GM19043 (cell line): ENCODE measurements around the gene WDR43.

Source experiments
- ATAC-seq: cut with Tn5 transposase; IDR thresholded peaks from one replicate; pipeline ENCODE4 v1.9.1; 2021; ENCODE audit warnings: low read depth; ENCODE audit not compliant: unreplicated experiment

Gene WDR43

DNA sequence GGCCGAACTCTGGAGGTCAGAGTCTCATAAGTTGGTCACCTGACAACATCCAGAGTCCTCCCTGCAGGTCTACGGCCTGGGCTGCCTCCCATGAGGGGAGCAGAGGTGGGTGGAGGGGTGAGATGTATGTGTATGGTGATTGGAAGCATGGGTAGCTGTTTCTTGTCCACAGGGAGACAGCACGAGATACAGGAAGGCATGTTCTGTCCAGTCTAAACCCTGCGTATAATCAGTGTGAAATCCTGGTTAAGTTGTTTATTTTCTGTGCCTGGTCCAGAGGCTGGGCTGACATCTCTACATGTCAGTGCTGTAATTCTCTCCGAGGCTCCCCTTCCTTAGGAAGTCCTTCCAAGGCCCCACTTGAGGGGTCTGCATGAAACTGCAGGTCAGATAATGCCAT lies 95.5 kb downstream of the WDR43 start:
- no peak for ATAC-seq

DNA sequence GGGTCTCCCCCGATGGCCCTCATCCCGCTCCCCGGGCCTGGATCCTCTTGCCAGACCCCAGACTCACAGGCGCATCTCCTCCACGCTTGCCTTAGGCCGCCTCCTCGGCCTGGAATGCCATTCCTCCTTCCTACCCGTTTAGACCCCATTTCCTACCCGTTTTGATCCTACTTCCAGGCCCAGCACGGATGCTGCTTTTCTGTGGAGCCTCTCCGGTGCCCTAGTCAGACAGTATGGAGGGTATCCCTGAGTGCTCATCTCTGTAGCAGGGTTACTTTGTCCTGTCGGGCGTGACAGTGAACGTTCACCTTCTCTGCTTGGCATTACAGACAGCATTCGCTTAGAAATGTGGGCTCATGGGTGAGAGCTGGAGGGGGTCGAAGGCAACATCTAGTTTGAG lies 96.0 kb downstream of the WDR43 start:
- no peak for ATAC-seq

DNA sequence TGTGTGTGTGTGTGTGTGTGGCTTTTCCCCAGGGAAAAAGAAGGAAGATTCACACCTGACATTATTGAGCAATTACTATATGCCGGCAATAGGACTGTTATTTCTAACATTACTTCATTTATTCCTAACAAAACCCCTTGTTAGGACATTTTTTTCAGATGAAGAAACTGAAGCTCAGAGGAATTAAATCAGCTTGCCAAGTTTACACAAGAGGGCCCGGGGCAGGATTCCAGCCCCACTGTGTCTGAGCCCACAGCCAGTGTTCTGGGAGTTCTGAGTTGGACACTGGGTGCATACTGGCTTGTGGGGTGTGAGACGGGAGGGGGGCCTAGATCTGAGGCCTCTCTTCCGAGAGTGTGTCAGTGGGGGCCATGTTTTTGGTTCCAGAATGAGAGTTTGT lies 96.6 kb downstream of the WDR43 start:
- ATAC-seq: no peak

DNA sequence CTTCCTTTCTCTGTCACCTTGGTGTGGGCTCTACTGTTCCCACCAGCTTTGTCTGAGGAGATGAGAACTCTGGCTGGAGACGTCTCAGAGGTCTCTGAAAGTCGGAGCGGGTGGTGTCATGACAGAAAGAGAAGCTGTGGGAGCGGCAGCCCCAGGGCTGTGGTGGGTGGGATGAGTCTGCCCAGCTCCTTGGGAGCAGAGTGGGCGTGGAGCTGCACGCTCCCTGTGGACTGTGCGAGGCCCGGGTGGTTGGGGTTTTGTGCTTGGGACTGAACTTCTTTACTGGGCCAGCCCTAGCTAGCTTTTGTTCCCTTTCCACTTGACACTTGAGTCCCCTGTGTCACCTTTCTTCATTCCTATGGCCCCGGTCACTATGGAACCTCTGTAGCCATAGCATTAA lies 97.0 kb downstream of the WDR43 start:
- no peak for ATAC-seq

DNA sequence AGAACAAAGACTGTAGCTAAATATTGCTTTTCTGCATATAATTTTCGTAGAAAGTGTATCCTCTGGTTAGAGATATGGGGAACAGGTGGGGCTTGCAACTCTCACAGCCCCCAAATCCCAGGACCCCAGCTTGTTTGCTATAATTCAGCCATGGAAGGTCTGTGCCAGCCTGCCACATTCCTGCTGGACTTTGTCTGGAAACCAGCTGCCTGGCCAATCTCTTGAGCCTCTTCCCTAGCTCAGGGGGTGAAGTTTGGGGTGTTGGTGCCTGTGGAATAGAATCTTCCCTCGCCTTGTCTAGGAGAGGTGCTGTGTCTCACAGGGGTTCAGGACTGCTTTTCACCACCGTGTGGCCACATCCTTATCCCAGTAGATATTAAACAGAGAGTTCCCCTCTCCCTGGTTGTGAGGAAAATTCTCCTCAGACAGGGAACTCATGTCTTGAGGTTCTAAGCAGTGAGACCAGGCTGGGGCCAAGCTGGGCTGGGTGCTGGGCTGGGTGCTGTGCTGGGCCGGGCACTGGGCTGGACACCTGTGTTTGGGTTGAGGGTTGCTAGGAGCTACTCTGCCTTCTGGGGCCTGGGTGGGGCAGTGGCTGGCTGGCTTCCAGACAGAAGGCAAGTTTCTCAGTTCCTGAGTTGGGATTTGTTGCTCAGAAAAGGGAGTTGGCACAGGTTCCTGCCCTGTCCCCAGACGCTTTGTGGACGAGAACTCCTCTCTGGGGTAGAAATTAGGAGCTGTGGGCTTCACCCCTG lies 98.9 kb downstream of the WDR43 start:
- no peak for ATAC-seq

DNA sequence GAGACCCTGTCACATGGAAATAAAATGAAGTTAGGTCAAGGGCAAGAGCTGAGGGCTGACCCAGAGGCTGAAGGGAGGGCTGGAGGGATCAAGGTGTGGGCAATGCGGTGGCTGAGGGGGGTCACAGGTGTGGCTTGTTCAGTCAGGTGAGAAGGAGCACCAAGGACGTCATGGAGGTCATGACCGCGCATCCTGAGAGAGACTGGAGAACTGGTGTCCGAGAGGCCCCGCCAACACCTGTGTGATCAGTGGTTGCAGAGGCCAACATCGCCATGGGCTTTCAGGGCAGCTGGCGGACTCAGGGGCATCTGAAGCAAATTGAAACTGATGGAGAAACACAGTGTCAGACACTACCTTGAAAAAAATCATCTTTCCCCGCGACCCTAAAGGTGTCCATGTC lies 99.6 kb downstream of the WDR43 start:
- no peak for ATAC-seq

DNA sequence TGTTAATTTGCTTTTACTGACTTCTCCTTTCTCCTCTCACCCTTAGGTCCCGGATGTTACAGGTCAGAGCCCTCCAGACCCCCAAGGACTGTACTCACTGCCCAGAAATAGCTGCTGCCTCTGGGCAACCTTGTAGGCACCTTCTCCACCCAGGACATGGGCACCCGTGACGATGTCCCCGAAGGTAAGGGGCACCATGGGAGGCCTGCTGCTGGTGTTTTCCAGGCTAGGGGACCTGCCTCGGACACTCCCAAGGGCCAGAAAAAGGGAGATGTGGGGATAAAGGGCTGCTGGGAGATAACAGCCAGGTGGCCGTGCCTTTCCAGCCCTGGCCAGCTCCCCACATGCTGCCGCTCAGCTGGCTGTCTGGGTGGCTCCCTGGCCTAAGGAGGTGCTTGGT lies 100.2 kb downstream of the WDR43 start:
- ATAC-seq: no peak

DNA sequence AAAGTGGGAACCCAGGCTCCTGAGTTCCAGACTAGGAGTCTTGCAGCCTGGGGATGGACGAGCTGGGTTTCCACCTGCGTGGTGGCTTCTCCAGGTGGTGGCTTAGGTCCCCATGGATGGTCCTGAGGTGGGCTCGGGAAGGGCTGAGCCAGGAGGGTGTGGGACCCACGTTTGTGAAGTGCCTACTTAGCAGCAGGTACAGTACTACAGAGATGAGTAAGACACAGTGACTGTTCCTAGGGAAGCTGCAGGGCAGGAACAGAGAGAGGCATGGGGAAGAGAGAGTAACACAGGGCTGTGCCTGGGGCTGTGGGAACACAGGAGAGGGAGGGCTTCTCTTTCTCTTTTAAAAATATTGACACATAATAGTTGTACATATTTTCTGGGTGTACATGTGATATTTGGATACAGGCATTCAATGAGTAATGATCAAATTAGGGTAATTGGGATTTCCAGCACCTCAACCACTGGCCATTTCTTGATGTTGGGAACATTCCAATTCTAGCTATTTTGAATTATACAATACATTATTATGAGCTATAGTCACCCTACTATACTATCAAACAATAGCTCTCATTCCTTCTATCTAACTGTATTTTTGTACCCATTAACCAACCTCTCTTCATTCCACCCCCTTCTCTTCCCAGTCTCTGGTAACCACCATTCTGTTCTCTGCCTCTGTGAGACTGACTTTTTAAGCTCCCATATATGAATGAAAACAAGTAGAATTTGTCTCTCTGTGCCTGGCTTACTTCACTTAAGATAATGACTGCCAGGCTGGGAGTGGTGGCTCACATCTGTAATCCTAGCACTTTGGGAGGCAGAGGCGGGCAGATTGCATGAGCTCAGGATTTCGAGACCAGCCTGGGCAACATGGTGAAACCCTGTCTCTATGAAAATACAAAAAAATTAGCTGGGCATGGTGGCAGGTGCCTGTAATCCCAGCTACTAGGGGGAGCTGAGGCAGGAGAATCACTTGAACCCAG lies 101.6 kb downstream of the WDR43 start:
- ATAC-seq: no peak

DNA sequence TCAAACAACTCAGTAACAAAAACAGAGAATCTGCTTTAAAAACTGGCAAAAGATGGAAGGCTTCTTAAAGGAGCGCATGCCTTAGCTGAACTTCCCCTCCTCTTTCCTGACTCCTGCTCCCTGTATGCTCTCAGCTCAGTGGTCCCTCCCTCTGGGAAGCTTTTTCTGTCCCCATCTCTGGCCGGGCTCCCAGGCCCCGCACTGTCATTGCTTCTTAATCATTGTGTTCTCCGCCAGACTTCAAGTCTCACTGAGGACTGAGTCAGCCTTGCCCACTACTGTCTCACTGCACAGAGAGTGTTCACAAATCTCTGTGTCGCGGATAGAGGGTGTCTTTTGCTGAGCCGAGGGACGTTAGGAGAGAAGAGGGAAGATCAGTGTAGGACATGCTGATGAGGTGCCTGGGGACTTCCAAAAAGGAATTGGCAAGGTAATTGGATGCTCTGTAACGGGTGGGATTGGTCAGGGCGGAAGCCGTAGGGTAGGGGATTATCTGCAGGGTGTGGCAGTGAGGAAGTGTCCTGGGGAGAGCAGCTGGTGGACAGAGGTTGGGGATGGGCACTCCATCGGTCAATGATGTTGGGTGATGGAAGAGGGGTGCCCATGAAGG lies 102.9 kb downstream of the WDR43 start:
- ATAC-seq: no peak
